ENCODE data around the gene EPHA8.

GRCh38 chr1:22606161-22606560 is 42.9 kb downstream of the EPHA8 start:
- no peak for TF ChIP-seq POLR2A (IDR thresholded peaks at IDR 0.05)
- TF ChIP-seq, protein P1, sequence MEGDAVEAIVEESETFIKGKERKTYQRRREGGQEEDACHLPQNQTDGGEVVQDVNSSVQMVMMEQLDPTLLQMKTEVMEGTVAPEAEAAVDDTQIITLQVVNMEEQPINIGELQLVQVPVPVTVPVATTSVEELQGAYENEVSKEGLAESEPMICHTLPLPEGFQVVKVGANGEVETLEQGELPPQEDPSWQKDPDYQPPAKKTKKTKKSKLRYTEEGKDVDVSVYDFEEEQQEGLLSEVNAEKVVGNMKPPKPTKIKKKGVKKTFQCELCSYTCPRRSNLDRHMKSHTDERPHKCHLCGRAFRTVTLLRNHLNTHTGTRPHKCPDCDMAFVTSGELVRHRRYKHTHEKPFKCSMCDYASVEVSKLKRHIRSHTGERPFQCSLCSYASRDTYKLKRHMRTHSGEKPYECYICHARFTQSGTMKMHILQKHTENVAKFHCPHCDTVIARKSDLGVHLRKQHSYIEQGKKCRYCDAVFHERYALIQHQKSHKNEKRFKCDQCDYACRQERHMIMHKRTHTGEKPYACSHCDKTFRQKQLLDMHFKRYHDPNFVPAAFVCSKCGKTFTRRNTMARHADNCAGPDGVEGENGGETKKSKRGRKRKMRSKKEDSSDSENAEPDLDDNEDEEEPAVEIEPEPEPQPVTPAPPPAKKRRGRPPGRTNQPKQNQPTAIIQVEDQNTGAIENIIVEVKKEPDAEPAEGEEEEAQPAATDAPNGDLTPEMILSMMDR (IDR thresholded peaks at IDR 0.05), result no peak

Data from lower leg skin (tissue), 3 donors.